Neuronal stem cell (in vitro differentiated cells): ENCODE measurements around the gene SELPLG.
A peak's percentile ranks its signal among the peaks of the same experiment; 100 is the strongest.

ENCODE experiments used
- DNase-seq: peaks from one replicate; pipeline ENCODE4 v3.0.0-alpha.2; 2013; ENCODE audit warnings: low spot score
- H2AFZ ChIP-seq: one replicate; pipeline ENCODE4 v1.6.1; 2013; ENCODE audit warnings: mild to moderate bottlenecking, low read length, inconsistent platforms
- H2AK5ac ChIP-seq: 2 replicates; pipeline ENCODE4 v1.6.1; 2013; ENCODE audit warnings: low read depth, mild to moderate bottlenecking, inconsistent platforms, low read length, moderate library complexity, mixed read lengths
- H2BK120ac ChIP-seq: 2 replicates; pipeline ENCODE4 v1.6.1; 2013; ENCODE audit warnings: low read depth, mild to moderate bottlenecking, inconsistent platforms, low read length, moderate library complexity, mixed read lengths
- H2BK12ac ChIP-seq: one replicate; pipeline ENCODE4 v1.6.1; 2013; ENCODE audit warnings: low read length, inconsistent platforms
- H2BK15ac ChIP-seq: 2 replicates; pipeline ENCODE4 v1.6.1; 2013; ENCODE audit warnings: mild to moderate bottlenecking, low read length, inconsistent platforms, mixed read lengths
- H2BK5ac ChIP-seq: one replicate; pipeline ENCODE4 v1.6.1; 2013; ENCODE audit warnings: inconsistent platforms, mild to moderate bottlenecking, low read length, moderate library complexity
- H3K14ac ChIP-seq: one replicate; pipeline ENCODE4 v1.6.1; 2013; ENCODE audit warnings: low read length, inconsistent platforms
- H3K18ac ChIP-seq: 2 replicates; pipeline ENCODE4 v1.6.1; 2013; ENCODE audit warnings: low read length, inconsistent platforms
- H3K23ac ChIP-seq: 2 replicates; pipeline ENCODE4 v1.6.1; 2013; ENCODE audit warnings: low read depth, mild to moderate bottlenecking, mixed read lengths, low read length, inconsistent platforms; ENCODE audit not compliant: poor library complexity
- H3K27ac ChIP-seq: replicated peaks from 3 replicates; pipeline ENCODE4 v1.5.1; 2013; ENCODE audit warnings: low read length, inconsistent platforms
- H3K27me3 ChIP-seq, 3 experiments: 2 replicates each; pipeline ENCODE4 v1.6.1; 2013; ENCODE audit warnings: low read length in 3 of 3, mild to moderate bottlenecking in 2 of 3, inconsistent platforms in 1 of 3, low read depth in 1 of 3, mixed read lengths in 1 of 3, moderate library complexity in 1 of 3; ENCODE audit not compliant: control insufficient read depth in 3 of 3, insufficient read depth in 3 of 3
- H3K36me3 ChIP-seq, 2 donors: replicated peaks in 1 of 2; 2 replicates each; pipeline ENCODE4 v1.6.1; 2013; ENCODE audit warnings: low read length in 2 of 2; ENCODE audit not compliant: control insufficient read depth in 2 of 2, insufficient read depth in 2 of 2
- H3K4ac ChIP-seq: 2 replicates; pipeline ENCODE4 v1.6.1; 2013; ENCODE audit warnings: inconsistent platforms, mild to moderate bottlenecking, low read length, moderate library complexity
- H3K4me1 ChIP-seq, 2 donors: 1 replicate in 1 of 2; 2 replicates in 1 of 2; pipeline ENCODE4 v1.6.1; 2013; ENCODE audit warnings: low read length in 2 of 2, low read depth in 1 of 2; ENCODE audit not compliant: control insufficient read depth in 2 of 2, insufficient read depth in 1 of 2
- H3K4me2 ChIP-seq: one replicate; pipeline ENCODE4 v1.6.1; 2013; ENCODE audit warnings: mild to moderate bottlenecking, low read length, inconsistent platforms; ENCODE audit not compliant: insufficient read depth, poor library complexity, severe bottlenecking
- H3K4me3 ChIP-seq, 2 donors: 2 replicates each; pipeline ENCODE4 v1.5.1; 2013; ENCODE audit warnings: low read length in 2 of 2, mild to moderate bottlenecking in 2 of 2, inconsistent platforms in 1 of 2, moderate library complexity in 1 of 2
- H3K79me1 ChIP-seq: one replicate; pipeline ENCODE4 v1.6.1; 2013; ENCODE audit warnings: low read depth, mild to moderate bottlenecking, inconsistent platforms, low read length, moderate library complexity
- H3K9ac ChIP-seq: one replicate; pipeline ENCODE4 v1.6.1; 2013; ENCODE audit warnings: mild to moderate bottlenecking, low read depth, low read length, inconsistent platforms; ENCODE audit not compliant: poor library complexity
- H3K9me3 ChIP-seq, 2 donors: replicated peaks in 1 of 2; 2 replicates each; pipeline versions ENCODE3 to v1.6.1; 2013; ENCODE audit warnings: low read length in 2 of 2, mild to moderate bottlenecking in 2 of 2, inconsistent platforms in 1 of 2, low read depth in 1 of 2, mixed read lengths in 1 of 2, moderate library complexity in 1 of 2; ENCODE audit not compliant: control insufficient read depth in 2 of 2, insufficient read depth in 1 of 2
- H4K8ac ChIP-seq: one replicate; pipeline ENCODE4 v1.6.1; 2013; ENCODE audit warnings: low read depth, mild to moderate bottlenecking, inconsistent platforms, low read length, moderate library complexity
- H4K91ac ChIP-seq: one replicate; pipeline ENCODE4 v1.6.1; 2013; ENCODE audit warnings: low read length, low read depth, mild to moderate bottlenecking, inconsistent platforms; ENCODE audit not compliant: poor library complexity
- WGBS, 2 donors: extraction: QIAGEN DNeasy Blood & Tissue Kit; methylation state at CpG; one replicate each; pipeline ENCODE4 v1.1.7; 2013; ENCODE audit warnings: missing lambda C conversion rate in 2 of 2, mixed read lengths in 1 of 2; ENCODE audit not compliant: insufficient read length in 2 of 2, insufficient replicate concordance in 1 of 2; ENCODE audit errors: extremely low coverage in 2 of 2; 5-methylcytosine and 5-hydroxymethylcytosine counted together

SELPLG gene

GRCh38 chr12:108581311-108582227, 52.1 kb downstream of the SELPLG start:
- H2BK5ac ChIP-seq, result peak overlapping the region; percentile 89
- peaks cover 0 to 2% of the 10 kb centered on the region in 2 donors for H3K36me3 ChIP-seq
- H4K91ac ChIP-seq, result no peak overlapping the region
- peaks cover 0 to 6% (median 0%) of the 10 kb centered on the region in 3 experiments for H3K27me3 ChIP-seq
- no peaks in the 10 kb centered on the region for H3K79me1 ChIP-seq
- peak overlapping the region; percentile 42 for H2BK120ac ChIP-seq
- no peak overlapping the region for H3K4me2 ChIP-seq
- no peak overlapping the region for H3K27ac ChIP-seq
- no peak overlapping the region for H2BK12ac ChIP-seq
- no peak for DNase-seq
- H2AFZ ChIP-seq, result no peak overlapping the region
- no peak overlapping the region for H3K4me3 ChIP-seq
- WGBS, 2 donors, result no CpG with 5 or more reads among the region's 33 CpGs
- H2AK5ac ChIP-seq, result peak overlapping the region; percentile 59
- peak overlapping the region; percentile 4 for H3K14ac ChIP-seq
- peak overlapping the region; percentile 83 for H2BK15ac ChIP-seq
- peaks cover 0 to 1% of the 10 kb centered on the region in 2 donors for H3K4me1 ChIP-seq
- H3K4ac ChIP-seq, result no peak overlapping the region
- no peak overlapping the region for H3K9ac ChIP-seq
- H3K9me3 ChIP-seq, result peaks cover 0 to 7% of the 10 kb centered on the region in 2 donors
- peak overlapping the region; percentile 28 for H3K23ac ChIP-seq
- no peak overlapping the region for H4K8ac ChIP-seq
- peak overlapping the region; percentile 76 for H3K18ac ChIP-seq

GRCh38 chr12:108580531-108580930, 53.2 kb downstream of the SELPLG start:
- H2BK15ac ChIP-seq, result no peak overlapping the region
- no peak overlapping the region for H3K14ac ChIP-seq
- H3K9me3 ChIP-seq, result peaks cover 0 to 7% of the 10 kb centered on the region in 2 donors
- H2AK5ac ChIP-seq, result no peak overlapping the region
- no peak overlapping the region for H4K8ac ChIP-seq
- no peak overlapping the region for H3K23ac ChIP-seq
- H3K4me1 ChIP-seq, result peaks cover 0 to 1% of the 10 kb centered on the region in 2 donors
- H3K27me3 ChIP-seq, result peaks cover 0 to 6% (median 0%) of the 10 kb centered on the region in 3 experiments
- no peak overlapping the region for H2BK5ac ChIP-seq
- H2AFZ ChIP-seq, result no peak overlapping the region
- no peak overlapping the region for H3K4ac ChIP-seq
- H2BK120ac ChIP-seq, result no peak overlapping the region
- DNase-seq, result no peak
- peaks cover 0 to 2% of the 10 kb centered on the region in 2 donors for H3K36me3 ChIP-seq
- WGBS, 2 donors, result no CpG with 5 or more reads among the region's 3 CpGs
- no peak overlapping the region for H3K27ac ChIP-seq
- no peak overlapping the region for H3K9ac ChIP-seq
- H4K91ac ChIP-seq, result no peak overlapping the region
- H3K18ac ChIP-seq, result no peak overlapping the region
- no peak overlapping the region for H2BK12ac ChIP-seq
- H3K4me3 ChIP-seq, result no peak overlapping the region
- no peaks in the 10 kb centered on the region for H3K79me1 ChIP-seq
- H3K4me2 ChIP-seq, result no peak overlapping the region

GRCh38 chr12:108578813-108579212, 54.9 kb downstream of the SELPLG start:
- Histone ChIP-seq H3K79me1 (no peaks in the 10 kb centered on the region), H4K8ac (no peak overlapping the region), H3K27ac (no peak overlapping the region), H3K9ac (no peak overlapping the region), H2BK12ac (peak overlapping the region; percentile 66), H3K18ac (no peak overlapping the region), H3K4me1 (peaks cover 0 to 1% of the 10 kb centered on the region in 2 donors), H3K4me3 (no peak overlapping the region), H3K14ac (peak overlapping the region; percentile 50), H2AFZ (no peak overlapping the region), H2BK5ac (no peak overlapping the region), H3K4ac (no peak overlapping the region), H2BK15ac (no peak overlapping the region), H3K4me2 (no peak overlapping the region), H3K23ac (no peak overlapping the region), H3K27me3 (peaks cover 0 to 6% (median 0%) of the 10 kb centered on the region in 3 experiments), H3K9me3 (peaks cover 0 to 7% of the 10 kb centered on the region in 2 donors), H3K36me3 (peaks cover 0 to 2% of the 10 kb centered on the region in 2 donors), H2AK5ac (no peak overlapping the region), H4K91ac (no peak overlapping the region), H2BK120ac (no peak overlapping the region)
- WGBS, 2 donors, result 100% methylated on average over 1 to 2 of the region's 3 CpGs
- no peak for DNase-seq

- Histone ChIP-seq H2BK5ac (no peak overlapping the region), H3K36me3 (peaks cover 0 to 2% of the 10 kb centered on the region in 2 donors), H2BK12ac (no peak overlapping the region), H3K9me3 (peaks cover 0 to 7% of the 10 kb centered on the region in 2 donors), H3K4me3 (no peak overlapping the region), H3K27ac (no peak overlapping the region), H3K9ac (no peak overlapping the region), H2AFZ (no peak overlapping the region), H3K18ac (no peak overlapping the region), H2AK5ac (no peak overlapping the region), H3K14ac (no peak overlapping the region), H3K23ac (no peak overlapping the region), H2BK15ac (no peak overlapping the region), H4K91ac (no peak overlapping the region), H4K8ac (no peak overlapping the region), H3K27me3 (peaks cover 0 to 6% (median 0%) of the 10 kb centered on the region in 3 experiments), H2BK120ac (no peak overlapping the region), H3K4me2 (no peak overlapping the region), H3K4me1 (peaks cover 0 to 1% of the 10 kb centered on the region in 2 donors), H3K79me1 (no peaks in the 10 kb centered on the region), H3K4ac (no peak overlapping the region)
- no peak for DNase-seq
- WGBS, 2 donors, result no CpG with 5 or more reads among the region's 2 CpGs
These were observed 55.4 kb downstream of the SELPLG start for GRCh38 chr12:108578264-108578663.
